GM18502 (cell line): Measurements from ENCODE around the gene NKRF.
"Not testable (repeated sequence)": the region's sequence is repeated elsewhere in the genome, so short reads cannot be mapped to it uniquely, and the experiment has no call there.

Experiments used
- ATAC-seq: cut with Tn5 transposase; IDR thresholded peaks from one replicate; pipeline ENCODE4 v1.9.1; 2021; ENCODE audit warnings: mild to moderate bottlenecking; ENCODE audit not compliant: unreplicated experiment, poor library complexity

NKRF gene

DNA sequence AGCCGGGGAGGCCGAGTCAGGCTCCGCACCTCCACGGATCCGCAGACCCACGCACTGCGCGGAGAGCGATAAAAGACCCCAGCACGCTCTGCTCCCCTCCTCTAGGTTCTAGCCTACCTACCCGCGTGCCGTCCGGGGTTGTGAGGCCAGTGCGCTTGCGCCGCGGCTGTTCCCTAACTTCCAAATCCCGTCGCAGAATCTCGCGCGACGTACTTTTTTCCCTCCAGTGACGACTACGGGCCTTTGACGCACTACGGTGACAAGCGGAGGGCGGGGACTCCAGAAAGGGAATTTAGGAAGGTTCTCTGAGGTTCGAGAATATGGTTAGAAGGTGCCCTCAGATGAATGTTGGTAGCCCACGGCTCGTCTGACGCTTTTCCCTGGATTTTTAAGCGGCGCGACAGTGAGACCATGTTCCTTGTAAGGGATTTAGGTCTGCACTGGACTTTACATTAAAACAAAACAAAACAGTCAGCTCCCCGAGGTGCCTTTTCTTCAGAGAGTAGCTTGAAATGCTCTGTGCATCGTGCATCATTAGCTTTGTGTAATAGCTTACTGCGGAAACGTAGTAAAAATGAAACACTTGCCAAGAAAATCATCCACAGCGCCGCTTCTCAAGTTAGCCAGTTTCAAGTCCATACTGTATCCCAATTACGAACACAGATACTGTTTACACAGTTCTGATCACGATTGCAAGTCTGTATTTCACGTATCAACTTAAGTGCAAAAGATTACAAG, at the start of gene NKRF:
NKRF (minus strand) TSS at position 145 of the 738 bp plus-strand sequence.
- ATAC-seq, result peak; percentile 72

DNA sequence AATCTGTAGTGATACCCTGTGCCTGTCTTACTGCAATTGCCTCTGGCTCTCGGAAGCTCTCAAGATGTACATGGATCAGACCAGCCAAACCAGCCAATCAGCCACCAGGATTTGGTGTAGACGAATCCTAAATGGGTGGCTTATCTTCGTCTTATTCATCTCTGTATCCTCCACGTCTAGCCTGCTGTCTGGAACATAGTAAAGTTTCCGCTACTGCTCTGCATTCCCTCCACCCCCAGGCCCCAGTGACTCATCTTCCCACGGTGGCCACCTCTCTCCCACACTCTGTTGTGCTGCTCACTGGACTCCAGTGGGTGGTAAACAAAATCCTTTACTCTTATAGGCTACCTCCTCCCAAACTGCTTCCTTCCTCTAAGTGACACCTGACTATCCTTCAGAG, 48.9 kb upstream of the NKRF start:
- no peak for ATAC-seq

DNA sequence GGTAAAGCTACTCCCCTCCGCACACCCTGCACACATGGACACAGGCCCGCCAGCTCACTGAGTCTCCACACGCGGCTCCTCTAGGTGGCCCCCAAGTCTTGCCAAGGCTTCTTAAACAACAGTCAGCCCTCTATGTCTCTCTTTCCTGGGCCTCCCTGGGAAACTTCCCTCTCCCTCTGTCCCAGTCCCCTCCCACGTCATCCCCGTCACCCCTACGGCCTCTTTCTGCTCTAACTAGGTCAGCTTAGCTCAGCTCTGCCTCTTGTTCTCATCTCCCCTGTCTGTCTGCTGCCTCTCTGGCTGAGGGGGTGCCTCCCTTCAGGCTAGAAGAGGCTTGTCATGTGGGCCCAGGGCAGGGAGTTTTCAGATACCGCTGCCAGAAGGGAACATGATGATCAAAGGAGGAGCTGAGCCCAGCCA, 47.9 kb upstream of the NKRF start:
- ATAC-seq, result no peak

DNA sequence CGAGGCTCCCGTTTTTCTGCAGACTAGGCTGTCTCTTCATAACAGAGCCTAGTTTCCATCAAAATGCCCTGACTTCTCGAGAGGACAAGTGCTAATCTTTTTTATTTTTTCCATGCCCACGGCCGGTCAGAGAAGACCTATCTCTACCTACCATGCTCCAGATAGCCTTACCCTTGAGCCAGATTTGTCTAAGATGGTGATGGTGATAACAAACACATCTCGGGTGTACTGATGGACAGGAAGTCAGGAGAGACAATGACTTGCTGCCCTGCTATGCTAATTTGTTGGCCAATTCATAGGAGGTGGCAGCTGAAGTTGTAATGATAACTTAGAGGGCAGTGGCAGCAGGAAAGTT, 42.2 kb upstream of the NKRF start:
- peak; percentile 9 for ATAC-seq

DNA sequence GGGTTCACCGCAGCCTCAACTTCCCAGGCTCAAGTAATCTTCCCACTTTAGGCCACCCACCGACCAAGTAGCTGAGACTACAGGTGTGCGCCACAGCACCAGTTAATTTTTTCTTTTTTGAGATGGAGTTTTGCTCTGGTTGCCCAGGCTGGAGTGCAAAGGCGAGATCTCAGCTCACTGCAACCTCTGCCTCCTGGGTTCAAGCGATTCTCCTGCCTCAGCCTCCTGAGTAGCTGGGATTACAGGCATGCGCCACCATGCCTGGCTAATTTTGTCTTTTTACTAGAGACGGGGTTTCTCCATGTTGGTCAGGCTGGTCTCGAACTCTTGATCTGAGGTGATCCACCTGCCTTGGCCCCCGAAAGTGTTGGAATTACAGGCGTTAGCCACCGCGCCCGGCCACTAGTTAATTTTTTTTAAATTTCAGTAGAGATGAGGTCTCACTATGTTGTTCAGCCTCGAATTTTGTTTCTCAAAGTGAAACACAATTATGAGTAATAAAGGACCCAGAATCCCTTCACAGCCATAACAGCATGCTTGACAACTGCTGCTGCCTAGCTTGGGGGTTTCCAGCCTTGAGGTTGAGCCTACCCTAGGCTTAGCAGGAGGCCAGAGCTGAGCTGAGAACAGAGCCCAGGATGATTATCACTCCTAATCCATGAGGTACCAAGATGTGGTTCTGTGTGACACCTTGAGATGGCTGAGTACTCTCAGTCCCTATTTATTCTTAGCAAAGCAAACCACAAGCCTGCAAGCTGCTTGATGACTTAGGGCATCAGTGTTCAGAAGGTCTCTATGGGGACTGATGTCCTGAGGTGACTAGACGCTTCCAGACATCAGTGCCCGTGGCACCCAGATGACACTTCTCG, 41.6 kb upstream of the NKRF start:
- ATAC-seq, result peak; percentile 97

DNA sequence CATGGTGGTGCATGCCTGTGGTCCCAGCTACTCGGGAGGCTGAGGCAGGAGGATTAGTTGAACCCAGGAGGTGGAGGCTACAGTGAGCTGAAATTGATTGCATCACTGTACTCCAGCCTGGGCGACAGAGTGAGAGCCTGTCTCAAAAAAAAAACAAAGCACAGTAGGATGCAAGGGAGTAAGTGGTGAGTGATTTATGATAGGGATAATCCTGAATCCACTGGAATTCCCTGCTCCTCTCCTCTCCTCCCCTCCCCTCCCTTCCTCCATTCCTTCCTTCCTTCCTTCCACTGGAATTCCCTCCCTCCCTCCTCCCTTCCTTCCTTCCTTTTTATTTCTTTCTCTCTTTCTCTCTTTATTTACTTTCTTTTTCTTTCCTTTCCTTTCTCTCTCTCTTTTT, 40.9 kb upstream of the NKRF start:
- ATAC-seq, result no peak

DNA sequence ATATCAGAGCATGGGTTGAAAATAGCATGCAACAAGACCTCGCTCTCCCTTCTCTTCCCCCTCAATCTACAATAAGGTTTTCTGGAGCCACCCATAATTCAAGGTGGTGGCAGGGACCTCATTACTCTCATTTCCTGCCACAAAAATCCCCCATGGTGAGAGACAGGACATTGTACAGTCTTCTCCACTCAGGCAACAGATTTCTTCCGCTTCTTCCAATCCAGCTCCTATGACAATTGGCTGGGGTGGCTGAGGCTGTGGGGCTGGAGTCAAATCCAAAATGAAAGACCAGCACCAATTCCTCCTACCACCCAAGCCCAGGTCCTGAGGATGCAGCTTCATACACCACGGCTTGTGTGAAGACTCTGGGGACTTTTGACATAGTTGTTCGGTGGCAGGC, 40.3 kb upstream of the NKRF start:
- ATAC-seq, result no peak

DNA sequence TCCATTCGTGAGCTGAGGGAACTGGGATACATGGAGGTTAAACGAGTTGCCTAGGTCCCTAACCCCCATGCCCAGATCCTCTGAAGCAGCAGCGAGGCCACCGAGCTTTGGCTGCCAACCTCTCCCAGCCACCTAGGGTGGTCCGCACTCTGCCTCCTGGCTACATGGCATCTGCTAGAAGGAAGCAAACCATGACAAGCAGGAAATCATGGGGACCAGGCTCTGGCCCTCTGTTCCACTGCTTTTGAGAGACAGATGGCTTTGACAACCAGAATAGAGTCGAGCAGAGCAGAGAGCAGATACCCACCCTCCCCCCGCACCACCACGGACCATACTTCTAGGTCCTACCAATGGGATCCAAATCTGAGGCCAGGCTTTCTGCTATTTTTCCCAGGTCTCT, 37.5 kb upstream of the NKRF start:
- no peak for ATAC-seq

DNA sequence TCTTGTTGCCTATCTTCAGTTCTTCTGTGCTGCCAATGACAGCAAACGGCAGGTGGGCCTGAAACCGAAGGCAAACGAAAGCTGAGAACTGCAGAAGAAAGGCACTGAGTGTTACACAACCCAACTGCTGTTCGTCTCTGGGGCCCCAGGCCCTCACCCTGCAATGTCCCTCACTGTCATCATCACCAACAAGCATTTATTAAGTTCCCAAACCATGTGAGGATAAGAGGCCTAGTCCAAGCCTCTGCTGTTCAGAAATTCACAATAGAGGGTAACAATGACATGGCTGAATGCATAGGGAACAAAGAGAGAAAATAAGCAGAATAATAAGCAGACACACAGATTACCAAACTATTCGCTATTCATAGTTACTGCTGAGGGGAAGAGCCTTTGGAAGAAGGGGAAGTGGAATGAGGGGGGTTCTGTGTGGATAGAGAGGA, 34.5 kb upstream of the NKRF start:
- no peak for ATAC-seq

DNA sequence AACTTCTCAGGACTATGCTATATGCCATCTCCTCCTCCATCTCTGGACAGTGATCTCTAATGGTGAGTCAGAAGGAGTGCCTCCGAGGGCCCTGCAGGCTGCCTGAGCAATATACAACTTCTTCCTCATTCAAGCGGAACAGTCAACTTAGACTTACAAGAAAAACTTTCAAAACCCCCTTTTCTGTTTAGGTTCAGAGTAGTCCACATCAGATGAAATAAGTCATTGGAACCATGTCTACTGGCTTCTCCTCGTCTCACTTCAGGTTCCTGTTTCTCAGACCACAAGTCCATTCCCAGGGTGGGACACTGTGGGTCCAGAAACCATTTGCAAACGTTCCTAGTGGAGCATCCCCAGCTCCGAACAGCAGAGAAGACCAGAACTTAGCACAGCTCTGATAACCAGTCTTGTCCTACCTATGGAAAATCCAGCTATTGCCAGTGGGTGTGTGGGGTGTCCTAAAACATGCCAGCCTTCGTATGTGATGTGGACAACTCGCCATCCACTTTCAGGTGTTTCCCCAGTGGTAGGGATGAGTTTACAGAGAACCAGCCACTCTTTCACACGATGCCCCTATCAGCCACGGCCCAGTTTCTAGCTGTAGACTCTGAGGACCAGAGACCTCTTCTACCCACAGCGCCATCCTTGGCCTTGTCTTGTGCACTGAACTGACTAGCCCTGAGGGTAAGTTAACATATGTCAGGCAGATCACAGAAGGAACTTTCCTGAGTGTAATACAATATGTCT, 32.7 kb upstream of the NKRF start:
- ATAC-seq, result peak; percentile 83

DNA sequence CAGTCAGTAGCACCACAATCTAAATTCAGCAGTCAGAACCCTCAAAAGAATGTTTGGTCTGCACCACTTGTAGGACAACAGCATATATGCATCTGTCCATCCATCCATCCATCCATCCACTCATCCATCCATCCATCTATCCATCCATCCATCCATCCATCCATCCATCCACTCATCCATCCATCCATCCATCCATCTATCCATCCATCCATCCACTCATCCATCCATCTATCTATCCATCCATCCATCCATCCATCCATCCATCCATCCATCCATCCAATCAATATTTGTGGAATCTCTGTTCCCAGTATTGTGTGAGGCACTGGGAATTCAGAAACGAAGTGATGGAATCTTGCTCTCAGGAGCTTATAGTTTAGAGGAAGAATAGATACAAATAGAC, 31.2 kb upstream of the NKRF start:
- ATAC-seq, result not testable (repeated sequence)

DNA sequence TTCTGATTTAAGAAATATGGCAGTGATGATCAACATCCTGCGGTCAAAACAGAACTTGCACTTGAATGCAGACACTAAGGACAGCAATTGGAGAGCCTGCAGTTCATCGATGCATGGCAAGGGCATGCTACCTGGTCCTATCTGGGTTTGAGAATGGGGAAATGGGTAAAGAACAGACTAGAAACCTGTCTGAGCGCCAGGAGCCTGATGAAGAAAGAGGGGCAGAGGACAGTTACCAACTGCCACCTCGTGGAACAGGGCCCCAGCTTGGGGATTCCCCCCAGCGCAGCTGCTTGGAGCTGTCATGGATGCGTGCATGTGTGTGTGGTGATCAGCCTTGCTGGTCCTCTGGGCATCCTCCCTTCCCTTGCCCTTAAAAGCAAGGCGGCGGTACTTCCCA, 30.2 kb upstream of the NKRF start:
- ATAC-seq, result peak; percentile 41

DNA sequence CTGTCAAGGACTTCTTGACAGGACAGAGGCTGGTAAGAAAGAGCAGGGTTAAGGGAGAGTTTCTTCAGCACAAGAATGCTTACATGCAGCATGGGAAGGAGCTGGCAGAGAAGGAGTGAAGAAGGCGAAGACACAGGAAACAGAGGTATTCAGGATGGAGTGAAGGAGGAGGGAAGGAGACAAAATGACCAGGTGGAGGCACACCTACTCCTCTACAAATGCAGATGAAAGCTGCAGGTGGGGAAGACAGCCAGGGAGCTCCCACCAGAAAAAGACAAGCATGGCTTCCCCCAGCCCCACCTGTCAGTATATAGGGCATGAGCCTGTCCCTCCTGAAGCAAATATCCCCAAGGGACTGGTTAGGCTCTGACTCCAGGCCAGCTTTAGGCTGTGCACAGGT, 29.6 kb upstream of the NKRF start:
- no peak for ATAC-seq

DNA sequence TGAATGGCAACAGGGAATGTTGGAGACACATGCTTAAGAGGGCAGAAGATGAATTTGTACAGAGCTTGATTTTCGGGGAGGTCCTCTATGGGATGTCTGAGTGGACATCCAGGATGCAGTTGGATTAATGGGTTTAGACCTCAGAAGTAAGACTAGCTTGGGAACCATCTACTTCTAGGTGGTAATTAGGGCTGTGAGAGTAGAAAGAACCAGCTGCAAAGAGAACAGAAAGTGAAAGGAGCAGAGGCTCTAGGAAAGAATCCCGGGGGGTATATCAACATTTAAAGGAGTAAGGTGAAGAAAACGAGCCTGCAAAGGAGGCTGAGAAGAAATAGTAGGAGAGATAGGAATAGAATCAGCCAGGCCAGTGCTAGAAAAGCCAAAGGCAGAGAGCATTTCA, 29.0 kb upstream of the NKRF start:
- no peak for ATAC-seq

DNA sequence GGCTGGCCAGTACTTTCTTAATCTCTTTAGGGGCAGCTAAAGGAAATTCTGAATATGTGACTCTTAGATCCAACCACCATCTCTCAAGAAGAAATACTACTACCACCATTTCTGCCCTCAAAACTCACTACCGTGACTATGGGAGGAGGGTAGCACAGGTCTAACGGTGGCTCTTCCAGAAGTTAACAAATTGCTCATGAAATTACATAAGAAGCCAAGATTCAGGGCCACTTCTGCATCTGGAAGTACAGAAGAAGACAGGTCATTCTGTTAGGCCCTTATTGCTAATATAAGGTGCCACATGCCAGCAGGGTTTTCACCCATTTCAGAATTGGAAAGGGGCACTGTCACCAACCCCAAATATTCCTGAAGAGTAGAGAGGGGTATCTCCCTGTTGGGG, 19.6 kb upstream of the NKRF start:
- no peak for ATAC-seq

DNA sequence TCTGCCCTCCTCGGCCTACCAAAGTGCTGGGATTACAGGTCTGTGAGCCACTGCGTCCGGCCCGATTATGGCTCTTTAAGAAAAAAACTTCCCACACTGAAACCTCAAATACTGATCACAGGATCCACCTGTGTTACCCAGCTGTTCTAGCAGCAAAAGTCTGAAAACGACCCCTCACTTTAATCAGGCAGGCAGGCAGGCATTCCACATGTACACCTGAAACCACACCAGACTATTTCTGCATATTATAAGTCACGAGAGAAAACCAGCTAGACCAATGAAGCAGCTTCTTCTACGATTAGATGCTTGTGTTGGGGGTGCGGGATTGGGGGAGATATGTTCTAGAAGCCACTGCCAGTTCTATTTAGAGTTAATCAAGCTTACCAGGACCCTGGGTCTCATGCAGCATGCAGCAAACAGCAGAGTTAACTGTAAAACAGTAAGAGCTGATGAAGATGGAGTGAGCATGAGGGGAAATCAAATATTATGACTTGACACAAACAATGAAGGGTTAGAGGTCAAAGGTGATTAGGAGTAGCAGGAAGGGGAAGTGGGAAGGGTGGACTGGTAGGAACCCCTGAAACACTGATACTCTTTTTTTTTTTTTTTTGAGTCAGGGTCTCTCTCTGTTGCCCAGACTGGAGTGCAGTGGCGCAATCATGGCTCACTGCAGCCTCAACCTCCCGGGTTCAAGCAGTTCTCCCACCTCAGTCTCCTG, 18.9 kb upstream of the NKRF start:
- no peak for ATAC-seq

DNA sequence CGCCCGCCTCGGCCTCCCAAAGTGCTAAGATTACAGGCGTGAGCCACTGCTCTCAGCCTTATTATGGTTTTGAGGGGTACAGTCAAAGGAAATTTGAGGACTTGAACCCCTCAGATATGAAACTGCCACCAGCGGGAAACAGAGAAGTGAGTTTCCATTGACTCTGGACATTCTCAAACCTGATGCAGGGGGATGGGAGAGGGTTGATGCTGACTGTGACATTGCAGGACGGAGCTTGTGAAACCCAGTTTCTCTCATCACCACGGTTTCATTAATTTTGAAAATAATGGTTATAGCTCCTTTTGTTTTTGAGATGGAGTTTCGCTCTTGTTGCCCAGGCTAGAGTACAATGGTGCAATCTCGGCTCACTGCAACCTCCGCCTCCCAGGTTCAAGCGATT, 18.2 kb upstream of the NKRF start:
- no peak for ATAC-seq

DNA sequence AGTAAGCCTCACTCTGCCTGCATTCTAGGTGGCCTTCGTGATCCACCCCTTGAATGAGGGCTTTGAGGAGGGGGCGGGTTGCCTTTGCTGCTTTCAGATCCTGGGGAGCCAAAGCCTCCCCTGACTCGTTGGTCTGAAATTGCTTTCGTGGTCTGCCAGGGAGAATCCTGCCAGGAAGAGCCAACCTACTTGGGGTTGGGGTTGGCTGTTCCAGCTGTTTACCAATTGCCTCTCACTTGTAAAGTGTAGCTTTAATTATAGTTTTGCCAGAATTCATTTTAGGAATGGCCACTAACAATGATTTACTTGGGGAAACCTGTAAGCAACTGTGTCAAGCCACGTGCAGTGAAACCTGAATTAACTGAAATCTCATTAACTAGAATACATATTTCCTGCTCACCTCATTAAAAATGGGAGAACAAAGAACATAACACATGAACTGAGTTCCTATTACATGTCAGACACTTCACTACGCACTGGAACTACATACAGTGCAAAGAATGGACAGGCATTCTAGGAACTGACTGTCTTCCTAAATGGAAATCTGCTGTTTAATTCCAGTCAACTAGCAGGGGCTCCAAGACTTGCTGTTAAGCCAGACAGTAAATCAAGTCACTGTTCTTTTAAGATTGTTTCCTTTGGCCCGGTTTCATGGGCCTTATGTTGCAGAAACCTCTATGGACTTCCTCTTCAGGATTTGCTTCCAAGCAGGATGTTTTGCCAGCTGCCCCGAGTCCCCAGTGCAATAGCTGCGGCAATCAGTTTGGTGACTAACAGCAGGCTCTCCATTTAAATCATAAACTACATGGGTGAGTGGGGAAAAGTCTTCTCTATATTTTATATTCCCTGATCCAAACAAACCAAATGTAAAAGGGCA, 16.4 kb upstream of the NKRF start:
- no peak for ATAC-seq

DNA sequence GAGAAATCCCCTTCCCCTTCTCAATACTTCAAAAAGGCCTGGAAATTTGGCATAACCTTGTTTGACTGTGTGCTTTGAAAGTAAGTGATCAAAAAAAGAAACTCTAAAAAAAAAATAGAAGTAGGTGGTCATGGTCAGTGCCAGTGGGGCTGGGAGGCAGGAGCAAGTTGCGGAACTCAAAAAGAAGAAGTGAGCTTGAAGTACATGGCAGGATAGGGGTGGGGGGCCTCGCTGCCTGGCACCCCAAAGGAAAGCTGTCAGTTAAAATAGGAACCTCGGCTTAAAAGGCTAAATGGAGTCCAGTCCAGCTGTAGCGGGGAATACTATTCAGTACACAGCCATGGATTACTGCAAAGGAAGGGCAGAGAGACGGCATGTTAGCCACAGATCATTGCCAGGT, 12.2 kb upstream of the NKRF start:
- no peak for ATAC-seq
